H1 (cell line): ENCODE results near the gene WWP2. TPM values are rescaled to one million over a fixed set of nuclear protein-coding genes. Genes with fewer than 3 reads are reported as not detected.

Experiments used
- CTCF ChIA-PET: fragments of 300-600 bp; sonication (Branson Sonifier 250); formaldehyde crosslinking; loops from one replicate; lab custom pipeline; 2021; ENCODE audit not compliant: partially characterized antibody; lab: Charles Lee
- POLR2A ChIA-PET: fragments of 300-600 bp; sonication (Branson Sonifier 250); formaldehyde crosslinking; loops from one replicate; lab custom pipeline; 2021; ENCODE audit warnings: inconsistent platforms; ENCODE audit not compliant: partially characterized antibody; lab: Charles Lee
- DNase-seq, 2 experiments: peaks; one replicate each; pipeline versions ENCODE4 v3.0.0 to v3.0.0-alpha.2; 2010 to 2022; ENCODE audit warnings: low spot score in 2 of 2, low read depth in 1 of 2, mixed read lengths in 1 of 2
- FAIRE-seq: peaks from 2 replicates; lab custom pipeline; 2011; peaks lifted over from hg19 to GRCh38; lab: Jason Lieb, UNC
- H2AFZ ChIP-seq: 2 replicates; pipeline ENCODE4 v1.8.1; 2012; ENCODE audit warnings: low read length, inconsistent platforms
- H2AK5ac ChIP-seq: 2 replicates; pipeline ENCODE4 v1.6.1; 2013; ENCODE audit warnings: low read depth, low read length
- H2BK120ac ChIP-seq: replicated peaks from 2 replicates; pipeline ENCODE3; 2013; ENCODE audit warnings: low read depth, low read length, inconsistent platforms
- H2BK12ac ChIP-seq: 2 replicates; pipeline ENCODE4 v1.6.1; 2013; ENCODE audit warnings: low read depth, low read length
- H2BK15ac ChIP-seq: 2 replicates; pipeline ENCODE4 v1.6.1; 2013; ENCODE audit warnings: low read length
- H2BK20ac ChIP-seq: 2 replicates; pipeline ENCODE4 v1.6.1; 2013; ENCODE audit warnings: low read length
- H2BK5ac ChIP-seq: 2 replicates; pipeline ENCODE4 v1.6.1; 2013; ENCODE audit warnings: low read depth, low read length
- H3K14ac ChIP-seq: 2 replicates; pipeline ENCODE4 v1.6.1; 2013; ENCODE audit warnings: inconsistent platforms; ENCODE audit not compliant: insufficient read length
- H3K18ac ChIP-seq: 2 replicates; pipeline ENCODE4 v1.6.1; 2013; ENCODE audit warnings: low read length; ENCODE audit errors: extremely low read depth
- H3K23ac ChIP-seq: 2 replicates; pipeline ENCODE4 v1.6.1; 2013; ENCODE audit warnings: inconsistent platforms; ENCODE audit not compliant: insufficient read length
- H3K23me2 ChIP-seq: 2 replicates; pipeline ENCODE4 v1.6.1; 2013; ENCODE audit warnings: low read depth, low read length
- H3K27ac ChIP-seq: 2 replicates; pipeline ENCODE4 v1.6.1; 2011; ENCODE audit warnings: low read depth, low read length, inconsistent platforms
- H3K27me3 ChIP-seq, 4 experiments: replicated peaks in 1 of 4; 1 replicate in 1 of 4; 2 replicates in 3 of 4; pipeline versions ENCODE4 v1.6.1 to v1.8.1; 2011 to 2013; ENCODE audit warnings: low read length in 3 of 4, mild to moderate bottlenecking in 3 of 4, inconsistent platforms in 2 of 4, mixed read lengths in 2 of 4, moderate library complexity in 1 of 4; ENCODE audit not compliant: control insufficient read depth in 3 of 4, insufficient read depth in 3 of 4; ENCODE audit errors: extremely low read depth in 1 of 4
- H3K36me3 ChIP-seq, 4 experiments: 2 replicates each; pipeline versions ENCODE4 v1.6.1 to v1.8.1; 2011 to 2013; ENCODE audit warnings: mild to moderate bottlenecking in 4 of 4, low read length in 3 of 4, moderate library complexity in 2 of 4, control low read depth in 1 of 4, inconsistent platforms in 1 of 4; ENCODE audit not compliant: insufficient read depth in 4 of 4, control insufficient read depth in 2 of 4
- H3K4ac ChIP-seq: replicated peaks from 2 replicates; pipeline ENCODE3; 2013; ENCODE audit warnings: low read length, low read depth, mixed read lengths, inconsistent platforms; ENCODE audit not compliant: insufficient read length
- H3K4me1 ChIP-seq, 4 experiments: replicated peaks in 1 of 4; 1 replicate in 1 of 4; 2 replicates in 3 of 4; pipeline versions ENCODE4 v1.6.1 to v1.8.1; 2011 to 2013; ENCODE audit warnings: low read length in 3 of 4, inconsistent platforms in 2 of 4, mixed read lengths in 1 of 4; ENCODE audit not compliant: insufficient read depth in 4 of 4, control insufficient read depth in 3 of 4
- H3K4me2 ChIP-seq, 2 experiments: 2 replicates each; pipeline versions ENCODE4 v1.6.1 to v1.8.1; 2011 to 2013; ENCODE audit warnings: low read depth in 2 of 2, low read length in 2 of 2, control low read depth in 1 of 2, inconsistent platforms in 1 of 2, mild to moderate bottlenecking in 1 of 2; ENCODE audit not compliant: insufficient read depth in 1 of 2
- H3K4me3 ChIP-seq, 4 experiments: fragments of 200-600, 300-600 bp in 1 of 4; sonication (generic), shearing (Covaris generic), sonication (Bioruptor Twin) in 1 of 4; 2 replicates each; pipeline versions ENCODE4 v1.5.1 to v1.8.1; 2011 to 2016; ENCODE audit warnings: low read length in 4 of 4, low read depth in 3 of 4, control low read depth in 2 of 4, inconsistent platforms in 2 of 4, mild to moderate bottlenecking in 2 of 4, mixed read lengths in 1 of 4, moderate library complexity in 1 of 4; ENCODE audit not compliant: insufficient read depth in 2 of 4; ENCODE audit errors: extremely low read depth in 1 of 4
- H3K56ac ChIP-seq: replicated peaks from 2 replicates; pipeline ENCODE3; 2013; ENCODE audit warnings: low read depth, mild to moderate bottlenecking, mixed read lengths, low read length, inconsistent platforms; ENCODE audit not compliant: insufficient read length
- H3K79me1 ChIP-seq: 2 replicates; pipeline ENCODE4 v1.6.1; 2013; ENCODE audit warnings: low read depth, low read length, control low read depth
- H3K79me2 ChIP-seq, 2 experiments: 2 replicates each; pipeline versions ENCODE4 v1.6.1 to v1.8.1; 2012 to 2013; ENCODE audit warnings: low read length in 2 of 2, mild to moderate bottlenecking in 2 of 2, inconsistent platforms in 1 of 2; ENCODE audit not compliant: insufficient read depth in 2 of 2, control insufficient read depth in 1 of 2
- H3K9ac ChIP-seq, 4 experiments: replicated peaks in 1 of 4; 1 replicate in 1 of 4; 2 replicates in 3 of 4; pipeline versions ENCODE4 v1.6.1 to v1.8.1; 2011 to 2013; ENCODE audit warnings: low read depth in 3 of 4, low read length in 3 of 4, control low read depth in 2 of 4, mild to moderate bottlenecking in 2 of 4, moderate library complexity in 2 of 4, inconsistent platforms in 1 of 4; ENCODE audit errors: extremely low read depth in 1 of 4
- H3K9me3 ChIP-seq, 2 experiments: 2 replicates each; pipeline versions ENCODE4 v1.6.1 to v1.8.1; 2012 to 2013; ENCODE audit warnings: mild to moderate bottlenecking in 2 of 2, moderate library complexity in 2 of 2, control low read depth in 1 of 2, inconsistent platforms in 1 of 2, low read depth in 1 of 2, low read length in 1 of 2, mixed read lengths in 1 of 2; ENCODE audit not compliant: insufficient read depth in 2 of 2
- H4K20me1 ChIP-seq, 2 experiments: replicated peaks in 1 of 2; 2 replicates each; pipeline versions ENCODE3 to v1.8.1; 2011 to 2013; ENCODE audit warnings: inconsistent platforms in 2 of 2, low read length in 2 of 2, mild to moderate bottlenecking in 1 of 2; ENCODE audit not compliant: insufficient read depth in 2 of 2, control insufficient read depth in 1 of 2
- H4K5ac ChIP-seq: 2 replicates; pipeline ENCODE4 v1.6.1; 2013; ENCODE audit warnings: low read length, low read depth, mixed read lengths, inconsistent platforms; ENCODE audit not compliant: insufficient read length
- H4K8ac ChIP-seq: 2 replicates; pipeline ENCODE4 v1.8.0; 2013; ENCODE audit warnings: mild to moderate bottlenecking, moderate library complexity, low read length, inconsistent platforms; ENCODE audit not compliant: insufficient read depth; ENCODE audit errors: extremely low read depth
- H4K91ac ChIP-seq: replicated peaks from 2 replicates; pipeline ENCODE3; 2013; ENCODE audit warnings: low read length, mixed read lengths, inconsistent platforms; ENCODE audit not compliant: insufficient read length
- CEBPB ChIP-seq: IDR thresholded peaks from 2 replicates; pipeline ENCODE4 v1.6.1; 2012; ENCODE audit warnings: low read depth, low read length
- RFX5 ChIP-seq: IDR thresholded peaks from 2 replicates; pipeline ENCODE4 v1.6.1; 2011; ENCODE audit warnings: low read depth, low read length, improper control_type of control experiment, borderline replicate concordance
- RXRA ChIP-seq: IDR thresholded peaks from 2 replicates; pipeline ENCODE4 v1.6.1; 2011; ENCODE audit warnings: low read depth, mild to moderate bottlenecking, low read length, moderate library complexity; ENCODE audit not compliant: insufficient read depth
- WGBS, 2 experiments: shearing (Covaris generic) in 1 of 2; methylation state at CpG; one replicate each; pipeline versions ENCODE4 v1.1.6 to v1.1.7; 2013 to 2015; ENCODE audit warnings: low lambda C conversion rate in 2 of 2, mixed read lengths in 2 of 2, inconsistent platforms in 1 of 2, low coverage in 1 of 2, missing lambda C conversion rate in 1 of 2; ENCODE audit not compliant: insufficient replicate concordance in 2 of 2, insufficient coverage in 1 of 2, insufficient read length in 1 of 2; ENCODE audit errors: extremely low coverage in 1 of 2, missing lambda C conversion rate in 1 of 2; 5-methylcytosine and 5-hydroxymethylcytosine counted together
- polyA plus RNA-seq, 7 experiments: library from polyadenylated mRNA; depleted of rRNA in 3 of 7; stranded (reverse) in 5 of 7; unstranded in 2 of 7; fragments of >200 nt in 5 of 7; fragments of 200-250 nt in 2 of 7; gene quantifications; 1 replicate in 5 of 7; 2 replicates in 1 of 7; 4 replicates in 1 of 7; pipeline versions ENCODE4 v1.2.1 to v1.2.3, GENCODE V29; 2011 to 2013; ENCODE audit warnings: missing spikeins in 2 of 7, mixed read lengths in 2 of 7
- total RNA-seq: library from RNA; stranded (reverse); fragmentation: NEBNext Ultra II Directional; extraction: Animal tissue kit (Norgen Biotek cat#: 25700); gene quantifications from 2 replicates; pipeline ENCODE4 v1.2.1, GENCODE V29; 2021

WWP2 gene
- total and polyA plus RNA-seq, 2 of the 8 experiments (the other 6 are each of a cell fraction or from before 2014, with no cell fraction given): 14.1 to 42.2 TPM

DNA sequence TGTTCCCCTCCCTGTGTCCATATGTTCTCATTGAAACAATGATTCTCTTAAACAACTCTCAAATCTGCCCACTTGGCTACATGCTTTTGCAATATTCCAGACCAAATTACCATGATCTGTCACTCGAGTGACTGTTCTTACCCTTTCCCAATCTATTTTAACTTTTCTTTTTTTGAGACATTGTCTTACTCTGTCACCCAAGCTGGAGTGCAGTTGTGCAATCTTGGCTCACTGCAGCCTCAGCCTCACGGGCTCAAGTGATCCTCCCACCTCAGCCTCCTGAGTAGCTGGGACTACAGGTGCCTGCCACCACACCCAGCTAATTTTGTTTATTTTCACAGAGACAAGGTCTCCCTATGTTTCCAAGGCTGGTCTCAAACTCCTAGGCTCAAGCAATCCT, 130.2 kb downstream of the WWP2 start:
- POLR2A ChIA-PET: no interaction called here
- peaks cover 0 to 10% (median 0%) of the 10 kb centered on the region in 4 experiments; a peak in 3 of 8 replicates for H3K36me3 ChIP-seq
- WGBS, 2 experiments: 83% methylated on average over 2 of the region's 2 CpGs; no CpG with 5 or more reads in 1 of the 2 experiments

More for the DNA sequence above, 130.2 kb downstream of the WWP2 start:
- Histone ChIP-seq H3K23me2 (0 out of 2 replicates have a peak, but pooled peaks cover 2% of the 10 kb centered on the region), H3K27ac (no peak overlapping the region), H3K79me1 (no peaks in the 10 kb centered on the region), H3K4me1 (peaks cover 0 to 3% (median 0%) of the 10 kb centered on the region in 4 experiments; a peak in 1 of 7 replicates), H3K56ac (no peak overlapping the region), H3K79me2 (no peaks in the 10 kb centered on the region), H2BK5ac (no peak overlapping the region), H3K4me2 (no peak overlapping the region), H4K5ac (no peak overlapping the region), H2BK15ac (no peak overlapping the region), H3K4me3 (no peak overlapping the region), H3K27me3 (no peaks in the 10 kb centered on the region), H2BK120ac (no peak overlapping the region), H2BK20ac (no peak overlapping the region), H2BK12ac (no peak overlapping the region), H3K14ac (no peak overlapping the region), H2AK5ac (no peak overlapping the region), H2AFZ (no peak overlapping the region), H3K9ac (no peak overlapping the region), H3K23ac (no peak overlapping the region), H3K4ac (no peak overlapping the region), H3K18ac (no peak overlapping the region), H4K20me1 (no peaks in the 10 kb centered on the region), H4K8ac (no peak overlapping the region), H3K9me3 (no peaks in the 10 kb centered on the region), H4K91ac (no peak overlapping the region)
- TF ChIP-seq RFX5: no peak
- TF ChIP-seq RXRA: no peak
- TF ChIP-seq CEBPB: peak; percentile 6; the same call in 1 of the 2 replicates
- no peak for DNase-seq
- CTCF ChIA-PET: no interaction called here
- no peak for FAIRE-seq
